HG03066 (cell line): ENCODE measurements around the gene VAV2.
"Not testable (repeated sequence)": the region's sequence is repeated elsewhere in the genome, so short reads cannot be mapped to it uniquely, and the experiment has no call there.

Experiments used
- ATAC-seq: cut with Tn5 transposase; IDR thresholded peaks from one replicate; pipeline ENCODE4 v1.9.1; 2021; ENCODE audit warnings: low read depth; ENCODE audit not compliant: unreplicated experiment

VAV2 gene

DNA sequence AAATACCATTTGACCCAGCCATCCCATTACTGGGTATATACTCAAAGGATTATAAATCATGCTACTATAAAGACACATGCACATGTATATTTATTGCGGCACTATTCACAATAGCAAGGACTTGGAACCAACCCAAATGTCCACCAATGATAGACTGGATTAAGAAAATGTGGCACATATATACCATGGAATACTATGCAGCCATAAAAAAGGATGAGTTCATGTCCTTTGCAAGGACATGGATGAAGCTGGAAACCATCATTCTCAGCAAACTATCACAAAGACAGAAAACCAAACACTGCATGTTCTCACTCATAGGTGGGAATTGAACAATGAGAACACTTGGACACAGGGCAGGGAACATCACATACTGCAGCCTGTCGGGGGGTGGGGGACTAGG lies 68.5 kb downstream of the VAV2 start:
- ATAC-seq, result not testable (repeated sequence)

DNA sequence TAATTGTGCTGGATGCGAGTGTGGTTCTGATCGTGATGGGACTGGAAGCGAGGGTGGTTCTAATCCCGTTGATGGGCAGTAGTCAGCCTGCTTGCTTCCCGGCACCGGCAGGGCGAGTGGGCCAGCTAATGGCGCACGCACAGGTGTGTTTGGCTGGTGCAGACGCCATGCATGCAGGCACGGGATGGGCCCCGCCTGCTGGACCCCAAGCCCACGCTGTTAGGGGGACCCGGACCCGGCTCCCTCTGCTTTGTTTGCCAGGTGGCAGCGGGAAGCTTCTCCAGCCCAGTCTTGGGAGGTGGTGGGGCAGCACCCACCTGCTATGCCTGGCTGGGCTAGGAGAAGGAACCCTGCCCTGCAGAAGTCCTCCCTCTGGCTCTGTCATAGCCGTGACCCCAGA lies 70.3 kb downstream of the VAV2 start:
- no peak for ATAC-seq

DNA sequence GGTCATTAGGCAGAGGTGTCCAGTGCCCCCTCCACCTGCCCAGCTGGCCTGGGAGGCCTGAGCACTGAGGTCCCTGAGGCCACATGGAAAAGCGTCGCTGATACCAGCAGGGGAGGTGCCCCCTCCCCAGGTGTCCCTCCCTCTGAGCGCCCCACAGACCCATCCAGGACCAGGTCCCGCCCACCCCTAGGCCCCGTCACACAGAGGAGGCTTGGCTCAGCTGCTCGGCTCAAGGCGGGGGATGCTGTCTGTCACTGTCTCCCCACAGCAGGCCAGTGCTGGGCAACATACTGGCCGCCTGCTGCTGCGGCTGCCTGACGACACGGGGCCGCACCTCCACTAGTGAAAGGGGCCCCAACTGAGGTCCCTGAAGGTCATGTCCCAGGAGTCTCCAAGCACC lies 71.7 kb downstream of the VAV2 start:
- ATAC-seq, result no peak

DNA sequence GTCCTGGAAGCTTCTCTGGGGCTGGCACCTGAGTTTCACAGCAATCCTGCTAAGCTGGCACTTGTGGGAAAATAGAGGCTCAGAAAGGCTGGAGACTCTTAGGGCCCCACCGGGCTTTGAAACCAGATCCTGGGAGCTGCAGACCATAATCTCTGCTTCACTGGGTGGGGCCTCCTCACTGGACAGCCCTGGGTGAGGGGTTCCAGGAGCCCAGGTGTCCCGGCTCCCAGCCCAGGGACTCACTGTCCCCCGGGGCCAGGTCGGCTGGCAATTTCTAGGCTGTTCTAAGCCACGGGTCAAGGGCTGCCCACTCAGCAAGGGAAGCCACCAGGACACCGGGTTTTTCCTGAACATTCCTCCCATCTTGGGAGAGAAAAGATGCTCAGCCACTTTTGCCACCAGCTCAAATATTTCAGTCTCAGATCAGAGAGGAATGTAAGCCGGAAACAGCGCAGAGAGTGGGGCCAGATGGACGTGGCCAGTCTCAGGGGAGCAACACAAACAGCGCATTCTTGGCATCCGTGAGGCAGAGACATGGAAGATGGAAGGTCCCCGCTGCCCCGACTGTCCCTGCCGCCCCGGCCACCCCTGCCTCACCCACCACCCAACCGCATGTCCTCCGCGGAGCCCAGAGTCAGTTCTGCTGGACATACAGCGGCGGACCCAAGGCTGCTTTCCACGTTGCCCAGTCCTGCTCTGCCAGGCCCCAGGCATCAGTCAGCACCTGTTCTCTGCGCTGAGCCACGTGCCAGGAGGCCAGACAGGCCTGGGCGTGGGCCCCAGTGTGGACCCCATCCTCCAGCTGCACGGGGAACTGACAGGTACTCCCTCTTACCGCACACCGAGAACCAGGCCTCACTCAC lies 72.6 kb downstream of the VAV2 start:
- ATAC-seq, result no peak

DNA sequence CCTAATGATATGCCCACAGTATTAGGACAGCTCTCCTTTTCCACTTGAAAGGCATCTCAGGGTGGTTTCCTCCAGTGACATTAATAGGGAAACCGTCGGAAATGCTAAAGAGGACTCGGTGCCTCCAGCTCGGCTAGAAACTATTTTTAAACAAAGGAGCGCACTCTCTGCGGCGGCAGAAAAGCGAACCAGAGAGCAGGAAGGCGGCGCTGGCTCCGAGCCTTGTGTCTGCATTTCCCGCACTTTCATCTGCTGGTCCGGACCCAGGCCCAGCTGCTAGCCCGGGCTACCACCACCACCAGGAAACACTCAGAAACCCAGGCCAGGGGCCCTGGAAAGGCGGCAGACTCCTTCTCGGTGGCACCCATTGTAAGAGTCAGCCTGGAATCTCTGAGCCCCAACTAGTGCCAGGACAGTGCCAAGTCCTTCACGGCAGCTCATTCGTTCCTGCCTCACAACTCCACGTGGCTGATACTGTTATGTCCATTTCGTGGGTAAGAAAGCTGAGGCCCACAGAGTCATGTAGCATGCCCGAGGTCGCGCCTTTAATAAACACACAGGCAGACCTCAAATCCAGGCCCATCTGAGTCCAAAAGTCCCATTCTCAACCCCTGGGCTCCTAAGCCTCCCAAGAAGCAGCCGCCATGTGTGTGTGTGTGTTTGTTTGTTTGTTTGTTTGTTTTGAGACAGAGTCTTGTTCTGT lies 73.9 kb downstream of the VAV2 start:
- no peak for ATAC-seq

DNA sequence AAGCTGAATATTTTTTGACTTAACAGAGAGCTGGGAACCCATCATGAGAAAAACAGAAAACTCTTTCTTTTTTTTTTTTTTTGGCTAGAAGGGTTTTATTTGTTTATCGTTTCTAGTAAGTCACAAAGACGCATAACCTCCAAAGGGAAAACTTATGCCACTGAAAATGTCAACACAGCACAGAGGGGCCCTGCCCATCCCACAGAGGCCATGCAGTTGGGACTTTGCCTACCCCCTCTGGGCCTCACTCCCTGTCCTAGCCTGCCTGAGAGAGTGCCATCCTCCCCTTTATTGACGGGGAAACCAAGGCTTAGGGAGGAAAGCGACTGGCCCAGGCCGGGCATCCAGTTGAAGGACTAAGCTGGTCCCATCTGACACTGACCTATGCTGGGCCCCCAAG lies 74.7 kb downstream of the VAV2 start:
- ATAC-seq, result no peak

DNA sequence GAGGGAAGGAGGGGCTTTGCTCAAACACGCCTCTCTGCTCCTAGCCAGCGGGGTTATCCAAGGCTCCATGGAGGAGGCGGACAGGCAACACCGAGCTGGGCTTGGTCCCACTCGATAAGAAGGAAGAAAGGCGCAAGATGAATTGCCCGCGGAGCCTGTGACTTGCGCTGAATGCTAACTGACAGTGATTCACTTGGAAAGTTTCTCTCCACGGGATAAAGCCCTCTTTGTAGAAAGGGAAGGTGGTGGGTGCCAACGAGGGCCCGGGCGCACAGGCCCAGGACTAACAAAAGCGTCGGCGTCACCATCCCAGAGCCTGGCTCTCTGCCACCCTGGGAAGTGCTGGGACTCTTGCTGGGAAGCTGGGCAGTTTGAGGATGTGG lies 76.0 kb downstream of the VAV2 start:
- no peak for ATAC-seq

DNA sequence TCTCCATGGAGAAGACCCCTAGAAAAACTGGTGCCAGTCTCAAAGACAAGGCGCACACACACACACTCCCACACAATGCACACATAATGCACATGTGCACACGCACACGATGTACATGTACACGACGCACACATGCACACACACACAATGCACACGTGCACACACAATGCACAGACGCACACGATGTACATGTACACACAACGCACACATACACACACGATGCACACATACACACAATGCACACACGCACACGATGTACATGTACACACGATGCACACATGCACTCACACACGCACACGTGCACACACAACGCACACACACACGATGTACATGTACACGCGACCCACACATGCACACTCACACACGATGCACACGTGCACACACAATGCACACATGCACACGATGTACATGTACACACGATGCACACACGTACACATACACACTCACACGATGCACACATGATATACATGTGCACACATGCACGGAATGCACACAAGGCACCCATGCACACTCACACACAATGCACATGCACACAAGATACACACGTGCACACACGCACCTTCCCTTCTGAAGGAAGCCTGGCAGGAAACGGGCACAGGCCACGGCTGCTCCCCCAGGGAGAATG lies 76.5 kb downstream of the VAV2 start:
- ATAC-seq, result no peak

DNA sequence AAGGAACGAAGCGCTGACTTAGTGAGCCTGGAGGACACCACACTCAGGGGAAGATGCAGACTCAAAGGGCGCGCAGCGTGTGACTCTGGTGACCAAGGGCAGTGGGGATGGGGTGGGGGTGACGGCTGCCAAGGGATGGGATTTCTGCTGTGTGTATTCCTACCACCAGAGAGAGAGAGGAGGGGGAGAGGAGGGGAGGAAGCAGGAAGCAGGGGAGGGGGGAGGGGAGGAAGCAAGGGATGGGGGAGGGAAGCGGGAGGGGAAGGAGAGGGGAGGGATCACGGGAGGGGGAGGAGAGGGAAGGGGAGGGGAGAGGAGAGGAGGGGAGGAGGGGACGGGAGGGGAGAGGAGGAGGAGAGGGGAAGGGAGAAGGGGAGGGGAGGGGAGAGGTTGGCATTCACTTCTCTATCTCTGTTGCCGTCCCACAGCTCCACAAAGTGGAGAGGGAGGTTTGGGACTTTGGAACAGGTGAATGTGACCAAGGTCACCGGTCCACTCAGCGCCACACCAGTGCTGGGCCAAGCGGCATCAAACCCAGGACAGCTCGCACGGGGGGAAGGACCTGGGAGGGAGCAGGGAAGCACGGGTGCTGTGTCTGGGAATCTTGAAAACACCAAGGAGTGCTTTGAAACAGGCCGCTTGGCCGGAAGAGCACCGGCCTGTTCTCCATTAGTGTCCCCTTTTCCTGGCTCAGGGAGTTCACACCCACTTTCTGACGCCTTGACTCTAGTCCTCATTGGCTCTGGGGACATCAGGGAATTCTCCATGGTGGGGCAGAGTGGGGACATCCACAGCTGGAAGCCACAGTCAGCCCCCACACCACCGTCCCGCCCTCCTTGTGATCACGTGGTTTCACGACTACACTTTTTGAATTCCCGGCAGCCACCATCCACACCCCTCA lies 77.4 kb downstream of the VAV2 start:
- ATAC-seq, result no peak

DNA sequence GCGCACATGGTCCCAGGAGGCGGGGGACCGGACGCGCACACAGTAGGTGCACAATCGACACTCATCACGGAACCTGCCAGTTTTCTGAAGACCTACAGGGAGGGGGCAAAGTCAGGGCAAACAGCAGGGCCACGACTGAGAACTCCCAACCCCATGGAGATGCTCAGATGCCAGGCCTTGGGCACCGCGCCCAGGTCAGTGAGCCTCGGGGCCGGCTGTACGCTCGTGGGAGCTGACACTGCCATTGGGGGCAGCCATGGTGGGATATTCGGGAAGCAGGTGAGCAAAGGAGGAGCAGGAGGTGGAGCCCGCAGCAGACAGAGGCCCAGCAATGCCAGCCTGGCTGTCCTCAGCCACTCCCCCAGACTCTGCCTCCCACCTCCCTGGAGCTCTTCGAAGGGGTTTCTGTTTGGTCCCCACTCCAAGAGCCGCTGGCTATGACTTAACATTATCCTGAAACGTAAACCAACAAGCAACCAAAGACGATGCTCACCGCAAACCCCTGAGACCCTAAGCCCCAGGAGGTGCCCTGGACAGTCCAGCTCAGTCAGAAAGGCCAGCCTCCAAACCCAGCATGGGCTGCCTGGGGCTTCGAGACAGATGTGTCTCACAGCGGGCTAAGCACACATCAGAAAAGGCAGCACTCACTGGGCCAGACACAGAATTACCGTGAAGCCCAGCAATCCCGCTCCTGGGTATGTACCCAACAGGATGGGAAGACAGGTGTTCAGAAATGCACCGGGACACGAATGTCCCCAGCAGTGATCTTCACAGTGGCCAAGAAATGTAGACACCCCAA lies 78.4 kb downstream of the VAV2 start:
- no peak for ATAC-seq

DNA sequence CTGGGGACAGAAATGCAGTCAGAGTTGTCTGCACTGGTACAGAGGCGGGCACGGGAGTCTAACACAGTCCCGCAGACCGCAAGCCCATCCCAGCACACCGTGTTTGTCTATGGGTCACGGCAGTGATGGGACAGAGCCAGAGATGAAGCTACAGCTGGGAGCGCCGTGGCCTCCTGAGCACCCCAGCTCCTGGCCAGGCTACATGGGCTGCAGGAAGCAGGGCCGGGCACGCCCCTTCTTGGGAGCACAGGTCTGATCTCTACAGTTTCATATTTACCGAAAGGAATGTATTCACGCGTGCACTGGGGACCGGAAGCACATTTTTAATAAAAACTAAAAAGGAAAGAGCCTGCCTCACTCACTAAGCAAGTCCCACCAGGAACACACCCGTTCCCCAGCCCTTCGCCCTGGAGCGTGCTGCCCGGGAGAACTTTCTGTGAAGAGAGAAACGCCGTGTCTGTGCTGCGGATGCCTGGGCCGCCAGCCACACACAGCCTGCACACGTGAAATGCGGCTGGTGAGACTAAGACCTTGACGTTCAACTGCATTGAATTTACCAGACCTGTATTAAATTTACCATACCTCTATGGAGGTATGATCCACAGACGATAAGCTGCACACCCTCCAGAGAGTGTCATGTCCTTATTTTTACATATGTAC lies 81.1 kb downstream of the VAV2 start:
- no peak for ATAC-seq

DNA sequence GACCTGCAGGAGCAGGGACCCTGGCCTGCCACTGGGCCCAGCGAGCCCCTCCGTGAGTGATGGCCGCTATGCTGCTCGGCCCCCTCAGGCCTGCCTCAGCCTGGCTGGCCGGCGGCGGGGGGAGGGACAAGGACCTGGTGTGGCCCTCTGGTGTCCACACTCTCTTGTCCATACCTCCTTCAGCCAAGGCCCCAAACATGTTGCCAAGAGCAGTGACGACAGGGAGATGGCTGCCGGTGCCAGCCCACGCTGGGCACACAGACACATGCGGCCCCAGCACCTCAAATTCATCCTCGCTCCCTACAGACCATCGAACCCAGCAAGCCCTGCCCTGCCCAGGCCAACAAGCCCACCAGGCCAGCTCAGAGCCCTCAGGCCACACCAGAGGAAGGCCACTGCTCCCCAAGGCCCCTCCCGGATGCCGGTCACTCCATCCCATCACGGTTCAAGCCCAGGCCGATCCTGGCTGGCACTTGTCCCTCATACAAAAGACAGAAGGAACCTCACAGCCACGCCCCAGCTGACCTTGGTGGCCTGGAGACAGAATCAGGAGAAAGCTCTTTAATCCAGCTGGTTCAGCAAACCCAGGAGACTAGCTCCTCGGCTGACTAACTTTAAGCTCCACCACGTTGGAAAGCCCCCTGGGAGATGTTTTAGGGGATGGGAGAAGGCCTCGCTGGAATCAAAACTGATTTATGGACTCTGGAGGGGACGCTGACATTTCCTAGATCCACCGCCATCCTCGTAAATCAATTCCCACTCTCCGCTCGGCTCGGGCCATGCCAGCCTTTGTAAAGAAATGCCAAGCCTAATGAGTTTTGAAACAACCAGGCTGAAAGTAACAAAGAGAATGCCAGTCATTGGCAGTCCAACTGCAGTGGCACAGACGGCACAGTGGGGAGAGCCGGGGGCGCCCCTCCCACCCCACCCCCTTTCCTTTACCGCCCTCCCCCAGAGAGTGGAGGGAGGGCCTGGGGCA lies 84.9 kb downstream of the VAV2 start:
- ATAC-seq, result no peak

DNA sequence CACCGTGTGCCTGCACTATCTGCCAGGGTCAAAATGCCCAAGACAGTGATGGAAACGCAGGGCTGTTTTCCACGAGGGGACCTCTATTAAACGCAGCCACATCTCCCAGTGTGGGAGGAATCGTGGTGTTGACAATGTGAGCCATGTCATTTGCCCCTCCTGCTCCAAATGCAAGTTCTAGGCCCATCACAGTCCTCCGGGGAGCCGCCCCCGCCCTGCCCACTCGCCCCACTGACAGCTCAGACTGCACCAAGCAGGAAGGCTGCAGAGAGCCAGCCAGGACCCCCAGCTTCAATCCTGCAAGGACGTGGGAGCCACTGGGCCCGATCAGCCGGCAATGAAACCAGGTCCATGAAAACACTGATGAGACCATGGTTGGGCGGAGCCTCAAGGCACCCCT lies 85.9 kb downstream of the VAV2 start:
- ATAC-seq, result no peak

DNA sequence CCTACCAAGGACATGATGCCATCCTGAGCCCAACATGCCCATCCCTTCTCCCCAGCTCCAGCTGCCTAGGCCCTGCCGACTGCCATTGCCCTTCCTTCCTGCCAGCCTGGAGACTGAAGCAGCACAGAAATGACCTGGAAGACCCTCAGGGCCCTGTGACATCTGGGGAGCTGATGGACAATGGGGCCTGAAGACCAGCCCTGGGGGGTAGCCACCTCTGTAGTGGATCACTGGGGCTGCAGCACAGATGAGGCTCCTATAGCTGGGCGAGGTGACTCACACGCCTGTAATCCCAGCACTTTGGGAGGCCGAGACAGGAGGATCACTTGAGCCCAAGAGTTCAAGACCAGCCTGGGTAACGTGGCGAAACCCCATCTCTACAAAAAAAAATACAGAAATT lies 86.6 kb downstream of the VAV2 start:
- ATAC-seq, result no peak

DNA sequence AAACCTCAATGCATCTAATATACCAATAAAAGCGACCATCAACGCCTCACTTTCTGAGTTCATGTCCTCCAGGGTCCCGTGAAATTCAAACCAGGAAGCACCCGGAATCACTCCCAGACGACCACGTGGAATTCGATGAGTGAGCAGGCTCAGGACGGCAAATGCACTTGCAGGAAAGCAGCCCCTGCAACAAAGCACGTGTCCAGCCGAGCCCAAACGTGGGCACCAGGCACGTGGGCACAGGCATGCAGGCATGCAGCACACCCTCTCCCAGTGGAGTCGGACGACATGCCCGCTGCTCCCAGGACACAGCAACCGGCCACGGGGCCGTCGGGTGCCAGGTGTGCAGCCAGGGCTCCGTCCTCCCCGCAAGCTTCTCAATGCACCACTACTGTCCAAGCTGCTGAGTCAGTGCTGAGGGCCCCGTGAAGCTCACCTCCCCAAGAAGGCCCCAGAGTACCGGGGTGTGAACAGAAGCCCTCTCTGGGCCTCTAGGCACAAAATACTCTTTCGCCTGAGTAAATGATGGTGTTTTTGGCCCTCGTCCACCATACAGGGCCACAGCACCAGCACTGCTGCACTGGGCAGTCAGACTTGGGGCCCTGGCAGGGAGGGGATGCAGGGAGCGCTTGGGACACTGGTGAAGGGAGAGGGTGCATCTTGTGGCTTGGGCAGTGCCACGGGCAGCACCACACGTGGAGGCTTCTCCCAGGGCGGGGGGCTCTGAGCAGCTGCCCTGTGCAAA lies 87.6 kb downstream of the VAV2 start:
- ATAC-seq, result no peak

DNA sequence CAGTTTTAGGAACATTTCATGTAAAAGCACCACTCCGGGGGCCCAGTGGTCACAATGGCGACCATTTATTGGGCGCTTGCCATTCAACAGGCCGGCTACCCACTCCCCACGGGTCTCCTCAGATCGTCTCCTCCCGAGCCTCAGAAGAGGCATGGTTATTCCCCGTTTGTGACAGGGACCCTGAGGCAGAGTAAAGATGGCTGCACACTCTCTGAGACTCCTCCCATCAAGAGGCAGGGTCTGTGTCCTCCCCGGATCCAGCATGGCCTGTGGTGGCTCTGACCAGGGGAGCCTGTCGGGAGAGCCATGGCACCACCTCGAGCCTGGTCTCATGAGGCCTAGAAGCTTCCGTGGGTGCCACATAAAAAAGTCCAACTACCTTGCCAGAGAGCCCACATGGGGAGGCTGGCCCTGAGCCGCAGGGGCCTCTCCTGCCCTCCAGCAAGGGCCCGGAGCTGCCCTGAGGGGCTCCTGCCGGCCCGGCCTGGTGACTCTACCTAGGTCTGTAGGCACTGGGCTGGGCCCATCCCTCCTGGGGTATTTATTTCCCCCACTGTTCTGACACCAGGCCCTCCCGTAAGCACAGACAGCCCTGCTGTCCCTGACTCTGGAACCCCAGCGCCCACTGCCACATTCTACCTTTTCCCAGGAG lies 90.8 kb downstream of the VAV2 start:
- ATAC-seq, result no peak

DNA sequence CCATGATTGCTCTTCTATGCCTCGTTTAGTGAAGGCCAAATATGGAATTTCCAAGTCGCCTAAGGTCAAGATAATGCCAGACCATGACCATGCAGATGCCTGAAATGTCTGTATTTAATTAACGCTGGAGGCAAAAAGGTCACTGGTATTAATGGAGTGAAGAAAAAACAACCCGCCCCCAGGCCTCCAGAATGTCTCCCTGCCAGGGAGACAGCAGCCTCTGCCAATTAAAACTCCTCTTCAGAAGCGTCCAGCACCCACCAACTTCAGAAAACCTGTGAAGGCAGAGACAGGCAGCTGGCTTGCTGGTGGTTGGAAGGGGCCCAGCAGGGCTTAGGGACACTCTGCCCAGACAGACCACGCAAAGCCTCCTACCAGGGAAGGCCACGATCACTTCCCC lies 94.4 kb downstream of the VAV2 start:
- no peak for ATAC-seq
